ENCODE measurements around the gene UBA3.

Gene UBA3

DNA sequence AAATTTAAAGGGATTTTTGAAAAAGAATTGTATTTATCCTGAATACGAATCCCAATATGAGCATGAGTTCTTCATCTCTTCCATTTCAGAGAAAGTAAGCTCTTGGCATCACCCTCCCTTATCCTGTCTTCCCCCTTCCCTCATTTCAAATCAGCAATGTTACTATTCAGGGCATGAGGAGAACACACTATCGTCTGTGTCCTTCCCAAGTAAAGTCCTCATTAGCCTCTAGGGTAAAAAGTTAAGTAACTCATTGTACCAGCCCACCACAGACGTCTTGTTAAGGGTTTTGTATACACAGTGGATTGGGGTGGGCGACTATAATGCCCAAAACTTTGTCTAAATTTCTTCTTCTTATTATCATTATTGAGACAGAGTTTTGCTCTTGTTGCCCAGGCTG, 19.4 kb upstream of the UBA3 start:
- in situ Hi-C loops (cut with MboI; ENCODE audit: low sequenced_read_pairs): no loop called here

DNA sequence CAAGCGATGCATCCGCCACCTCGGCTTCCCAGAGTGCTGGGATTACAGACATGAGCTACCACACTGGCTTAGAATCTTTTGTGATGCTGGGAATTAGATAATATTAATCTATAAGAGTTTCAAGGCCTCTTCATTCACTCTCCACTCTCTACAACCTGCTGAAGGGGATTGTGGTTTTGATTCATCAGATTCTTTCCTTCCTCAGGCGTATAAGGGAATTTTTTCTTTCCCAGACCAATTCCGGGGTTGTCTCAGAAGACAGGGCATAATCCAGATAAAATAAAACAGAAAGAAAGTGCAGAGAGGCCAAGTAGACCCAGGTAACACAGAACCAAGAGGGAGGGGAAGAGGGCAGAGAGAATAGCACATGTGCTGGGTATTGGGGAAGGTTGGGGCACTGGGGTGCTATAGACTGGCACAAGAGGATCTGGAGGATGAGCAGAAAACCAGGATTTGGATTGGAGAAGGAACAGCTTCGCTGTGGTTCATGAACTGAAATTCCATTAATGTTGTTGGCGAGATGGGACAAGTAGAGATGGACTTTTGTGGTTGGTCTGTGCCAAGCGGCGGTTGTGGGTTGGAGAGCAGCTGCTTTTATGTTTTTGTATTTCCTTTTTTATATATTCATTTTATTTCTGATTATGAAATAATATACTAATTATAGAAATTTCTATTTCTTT, 17.4 kb upstream of the UBA3 start:
- in situ Hi-C loops (cut with MboI; ENCODE audit: low sequenced_read_pairs): no loop called here

DNA sequence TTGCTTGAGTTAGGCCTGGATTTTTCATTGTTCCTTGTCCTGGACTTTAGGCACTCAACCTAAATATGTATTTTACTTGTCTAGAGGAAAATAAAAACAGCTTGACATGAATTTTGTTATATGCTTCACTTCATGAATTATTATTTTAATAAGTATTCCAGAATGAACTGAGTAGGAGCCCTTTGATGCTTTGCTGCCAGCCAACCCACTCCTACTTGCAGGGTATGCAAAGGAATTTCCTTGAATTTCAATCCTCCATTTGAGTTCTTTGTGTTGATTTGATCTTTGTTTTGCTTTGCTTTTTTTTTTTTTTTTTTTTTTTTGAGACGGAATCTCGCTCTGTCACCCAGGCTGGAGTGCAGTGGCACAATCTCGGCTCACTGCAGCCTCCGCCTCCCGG, 16.1 kb upstream of the UBA3 start:
- in situ Hi-C loops (cut with MboI; ENCODE audit: low sequenced_read_pairs): no loop called here

DNA sequence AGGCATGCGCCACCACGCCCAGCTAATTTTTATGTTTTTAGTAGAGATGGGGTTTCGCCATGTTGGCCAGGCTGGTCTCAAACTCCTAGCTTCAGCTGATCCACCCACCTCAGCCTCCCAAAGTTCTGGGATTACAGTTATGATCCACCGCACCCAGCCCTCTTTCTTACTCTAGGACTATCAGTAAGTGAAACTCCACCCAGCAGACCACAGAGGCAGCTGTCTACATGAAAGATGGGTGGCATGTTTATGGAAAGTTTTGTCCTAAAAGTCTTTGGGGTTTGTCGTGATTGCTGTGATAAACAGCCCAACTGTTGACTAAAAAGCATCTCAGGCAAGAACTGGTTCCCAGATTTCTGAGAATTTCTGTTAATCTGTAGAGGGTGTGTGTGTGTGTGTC, 15.5 kb upstream of the UBA3 start:
- in situ Hi-C loops (cut with MboI; ENCODE audit: low sequenced_read_pairs): no loop called here

DNA sequence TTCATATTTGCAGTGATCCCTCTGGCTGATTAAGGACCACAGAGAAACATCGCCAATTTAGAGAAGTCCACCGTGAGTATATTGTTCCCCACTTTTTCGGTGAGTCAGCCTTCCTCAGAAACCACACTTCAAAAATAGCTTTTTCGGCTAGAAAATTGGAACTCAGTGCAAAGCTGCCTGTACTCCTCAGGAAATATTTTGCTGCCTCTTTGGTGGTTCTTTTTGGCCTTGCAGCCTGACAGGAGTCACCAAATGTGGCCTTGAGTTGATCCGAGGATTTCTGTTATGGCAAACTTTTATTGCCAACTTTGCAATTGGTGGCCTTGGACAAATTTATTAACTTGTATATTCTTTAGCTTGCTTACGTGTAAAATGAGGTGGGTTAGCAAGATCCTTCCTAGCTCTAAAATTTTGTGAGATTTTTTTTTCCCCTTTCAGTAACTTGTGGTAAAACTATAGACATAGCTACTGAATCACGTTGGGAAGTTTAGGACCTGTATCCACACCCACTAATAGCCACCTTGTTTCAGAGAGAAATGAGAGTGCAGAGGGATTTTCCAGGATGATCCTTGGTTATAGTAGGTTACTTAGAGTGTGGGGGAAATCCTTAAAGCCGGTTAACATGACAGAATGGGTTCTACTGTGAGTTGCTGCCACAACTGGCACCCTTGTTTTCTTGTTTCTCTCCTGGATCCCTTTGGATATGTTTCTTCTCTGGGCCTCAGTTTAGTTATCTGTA, 14.5 kb upstream of the UBA3 start:
- in situ Hi-C loops (cut with MboI; ENCODE audit: low sequenced_read_pairs): no loop called here

DNA sequence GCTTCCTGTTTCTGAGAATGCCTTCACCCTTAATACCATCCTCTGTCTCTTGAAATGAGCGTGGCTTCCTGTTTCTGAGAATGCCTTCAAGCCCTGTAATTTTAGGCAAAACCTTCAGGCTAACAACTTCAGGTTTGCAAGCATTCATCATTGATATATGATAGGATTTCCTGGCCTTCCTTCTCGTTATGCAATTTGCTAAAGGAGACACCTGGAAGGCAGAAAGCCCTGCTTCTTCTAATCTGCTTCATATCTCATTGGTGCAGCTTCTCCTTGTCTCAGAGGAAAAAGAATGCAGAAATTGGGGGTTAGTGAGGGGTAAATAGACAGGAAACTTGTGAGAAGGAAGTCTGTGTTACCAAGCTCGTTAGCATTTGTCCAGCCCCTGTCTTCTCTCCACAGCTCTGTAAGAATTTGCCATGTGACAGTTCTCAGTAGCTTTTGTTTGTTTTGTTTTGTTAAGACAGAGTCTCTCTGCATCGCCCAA, 11.9 kb upstream of the UBA3 start:
- in situ Hi-C loops (cut with MboI; ENCODE audit: low sequenced_read_pairs): no loop called here

DNA sequence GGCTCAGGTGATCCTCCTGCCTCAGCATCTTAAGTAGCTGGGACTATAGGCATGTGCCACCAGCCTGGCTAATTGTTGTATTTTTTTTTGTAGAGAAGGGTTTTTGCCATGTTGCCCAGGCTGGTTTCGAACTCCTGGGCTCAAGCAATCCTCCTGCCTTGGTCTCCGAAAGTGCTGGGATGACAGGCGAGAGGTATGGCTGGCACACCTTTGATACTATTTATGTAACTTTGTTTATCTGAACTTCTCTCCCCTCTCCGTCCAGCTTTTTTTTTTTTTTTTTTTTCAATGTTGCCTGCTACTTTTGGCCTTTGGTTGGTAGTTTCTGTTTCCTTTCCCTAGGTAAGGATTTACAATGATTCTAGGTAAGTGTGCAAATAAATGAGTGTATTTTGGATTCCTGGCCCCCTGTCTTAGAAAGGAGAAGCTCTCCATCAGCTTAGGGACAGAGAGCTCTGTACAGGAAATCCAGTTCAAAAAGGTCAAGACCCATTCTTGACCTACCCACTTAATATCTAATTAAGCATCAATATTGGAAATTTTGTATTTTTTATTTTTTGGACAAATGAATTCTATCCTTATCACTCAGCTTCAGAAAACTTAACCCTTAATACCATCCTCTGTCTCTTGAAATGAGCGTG, 11.3 kb upstream of the UBA3 start:
- in situ Hi-C loops (cut with MboI; ENCODE audit: low sequenced_read_pairs): no loop called here

DNA sequence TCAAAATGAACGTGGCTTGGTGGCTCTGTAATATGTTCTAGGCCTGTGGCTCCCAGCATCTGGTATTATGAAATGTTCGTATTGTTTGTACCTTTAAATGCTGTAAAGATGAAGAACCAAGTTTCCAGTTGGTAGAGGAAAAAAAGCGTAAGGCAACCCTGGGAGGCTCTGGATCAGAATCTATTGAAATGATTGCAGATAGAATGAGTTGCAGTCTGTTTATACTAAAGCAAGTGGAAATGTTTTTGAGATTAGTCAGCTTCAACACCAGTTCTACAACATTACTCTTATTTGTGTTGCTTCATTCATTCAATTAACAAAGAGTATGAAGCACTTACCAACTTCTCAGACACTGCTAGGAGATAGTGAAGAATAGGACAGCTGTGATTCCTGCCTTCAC, 9.9 kb upstream of the UBA3 start:
- in situ Hi-C loops (cut with MboI; ENCODE audit: low sequenced_read_pairs): no loop called here

DNA sequence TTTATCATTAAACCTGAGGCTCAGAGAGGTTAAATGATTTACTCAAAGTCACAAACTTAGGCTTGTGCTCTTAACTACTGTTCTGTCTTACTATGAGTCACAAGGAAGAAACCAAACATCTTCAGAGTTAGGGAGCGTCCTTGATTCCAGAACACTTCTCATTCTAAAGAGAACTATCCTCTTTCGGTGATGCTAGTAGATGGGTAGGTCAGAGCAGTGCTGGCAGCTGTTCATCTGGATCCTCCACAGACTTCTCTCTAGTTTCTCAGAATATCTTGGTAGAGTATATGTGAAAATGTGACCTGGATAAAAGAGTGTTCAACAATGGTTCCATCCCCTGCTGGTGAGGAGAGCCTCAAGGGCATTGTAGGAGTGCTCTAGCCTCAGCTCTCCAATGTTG, 7.9 kb upstream of the UBA3 start:
- in situ Hi-C loops (cut with MboI; ENCODE audit: low sequenced_read_pairs): no loop called here

DNA sequence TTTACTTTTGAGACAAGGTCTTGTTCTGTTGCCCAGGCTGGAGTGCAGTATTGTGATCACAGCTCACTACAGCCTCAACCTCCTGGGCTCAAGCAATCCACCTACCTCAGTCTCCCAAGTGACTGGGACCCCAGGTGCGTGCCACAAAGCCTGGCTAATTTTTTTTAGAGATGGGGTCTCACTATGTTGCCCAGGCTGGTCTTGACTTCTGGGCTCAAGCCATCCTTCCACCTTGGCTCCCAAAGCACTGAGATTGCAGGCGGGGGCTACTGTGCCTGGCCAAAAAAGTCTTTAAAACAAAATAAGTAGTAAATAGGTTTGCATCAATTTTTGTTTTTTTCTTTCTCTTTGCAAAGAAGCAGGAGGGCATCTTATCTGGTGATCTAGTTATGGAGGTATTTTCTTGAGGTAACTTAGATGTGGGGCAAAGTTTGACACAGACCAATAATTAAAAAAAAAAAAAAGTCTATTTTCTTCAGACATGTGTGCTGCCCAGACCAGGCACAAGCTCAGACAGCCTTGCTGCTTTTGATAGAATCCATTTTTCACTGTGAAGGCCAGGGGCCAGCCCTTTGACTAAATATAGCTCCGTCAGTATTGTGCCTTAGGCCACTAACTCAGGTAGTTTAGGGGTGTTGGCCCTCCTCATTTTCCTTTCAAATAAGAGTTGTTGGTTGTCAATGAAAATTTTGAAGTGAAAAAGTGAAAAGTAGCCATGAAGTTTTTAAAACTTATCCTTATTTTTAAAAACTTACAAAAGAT, 7.0 kb upstream of the UBA3 start:
- in situ Hi-C loops (cut with MboI; ENCODE audit: low sequenced_read_pairs): no loop called here

DNA sequence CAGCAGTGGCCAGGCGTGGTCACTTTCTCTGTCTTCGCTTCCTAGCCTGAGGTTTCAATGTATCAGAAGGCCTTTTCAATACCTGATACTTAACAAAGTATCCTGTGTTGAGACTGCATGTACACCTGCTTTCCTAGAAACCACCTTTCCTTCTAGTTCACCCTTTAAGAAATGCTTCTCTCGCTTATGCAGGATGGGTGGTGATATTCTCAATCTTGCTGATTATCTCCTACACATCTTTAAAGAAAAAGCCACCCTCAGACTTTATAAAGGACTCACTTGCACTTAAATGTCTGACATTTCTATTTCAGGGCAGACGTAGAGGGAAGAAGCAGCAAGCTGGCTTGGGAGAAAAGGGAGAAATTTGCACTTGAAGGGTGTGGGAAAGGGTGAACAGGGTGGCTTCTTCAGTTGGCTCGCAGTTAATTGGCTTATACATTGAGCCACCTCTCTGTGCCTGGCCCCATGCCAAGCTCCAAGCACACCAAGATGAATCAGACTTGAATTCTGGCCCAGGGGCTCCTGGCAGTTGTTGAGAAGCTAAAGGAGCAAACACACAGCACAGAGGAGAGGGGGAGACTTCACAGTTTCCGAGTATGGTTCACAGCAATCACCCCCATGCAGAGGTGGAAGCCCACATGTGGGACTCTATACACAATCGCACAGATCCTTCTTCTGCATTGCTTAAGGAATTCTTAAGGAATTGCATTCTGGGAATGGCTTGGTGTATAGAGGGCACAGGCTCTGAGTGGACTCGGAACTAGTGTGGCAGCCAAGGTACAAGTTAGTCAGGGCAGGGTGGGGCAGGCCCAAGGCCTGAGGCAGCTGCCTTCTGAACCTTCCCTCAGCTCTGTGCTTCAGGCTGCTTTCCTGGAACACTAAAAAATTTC, 5.9 kb upstream of the UBA3 start:
- in situ Hi-C loops (cut with MboI; ENCODE audit: low sequenced_read_pairs): no loop called here

DNA sequence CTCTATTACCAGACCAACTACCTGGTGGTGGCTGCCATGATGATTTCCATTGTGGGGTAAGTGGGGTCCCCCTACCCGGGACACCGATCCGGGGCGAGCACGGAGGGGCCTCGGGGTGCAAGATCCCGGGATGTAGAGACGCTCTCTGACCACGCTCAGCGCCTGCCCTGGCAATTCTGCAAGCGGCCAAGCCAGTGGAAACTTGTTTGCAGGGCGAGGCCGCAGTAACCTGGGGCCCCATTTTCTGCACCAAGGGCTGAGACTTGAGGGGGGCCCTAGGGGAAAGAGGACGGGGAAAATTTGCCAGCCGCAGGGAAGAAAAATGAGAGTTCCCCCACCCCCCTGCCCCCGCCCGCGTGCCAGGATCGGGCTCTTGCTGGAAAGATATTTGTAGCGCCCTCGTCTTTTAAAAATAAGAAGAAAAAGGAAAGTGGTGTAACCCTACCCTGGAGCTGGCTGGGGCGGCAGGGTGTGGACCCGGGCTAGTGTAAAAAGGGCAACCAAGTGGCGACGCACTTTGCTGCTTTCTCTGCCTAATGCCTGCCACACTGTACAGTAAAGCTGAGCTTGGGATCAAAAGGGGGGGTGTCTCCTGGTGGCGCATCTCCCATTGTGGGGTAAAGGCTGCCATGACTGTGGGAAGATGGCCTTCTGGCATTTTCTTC, 5.1 kb upstream of the UBA3 start:
- in situ Hi-C loops (cut with MboI; ENCODE audit: low sequenced_read_pairs): no loop called here

DNA sequence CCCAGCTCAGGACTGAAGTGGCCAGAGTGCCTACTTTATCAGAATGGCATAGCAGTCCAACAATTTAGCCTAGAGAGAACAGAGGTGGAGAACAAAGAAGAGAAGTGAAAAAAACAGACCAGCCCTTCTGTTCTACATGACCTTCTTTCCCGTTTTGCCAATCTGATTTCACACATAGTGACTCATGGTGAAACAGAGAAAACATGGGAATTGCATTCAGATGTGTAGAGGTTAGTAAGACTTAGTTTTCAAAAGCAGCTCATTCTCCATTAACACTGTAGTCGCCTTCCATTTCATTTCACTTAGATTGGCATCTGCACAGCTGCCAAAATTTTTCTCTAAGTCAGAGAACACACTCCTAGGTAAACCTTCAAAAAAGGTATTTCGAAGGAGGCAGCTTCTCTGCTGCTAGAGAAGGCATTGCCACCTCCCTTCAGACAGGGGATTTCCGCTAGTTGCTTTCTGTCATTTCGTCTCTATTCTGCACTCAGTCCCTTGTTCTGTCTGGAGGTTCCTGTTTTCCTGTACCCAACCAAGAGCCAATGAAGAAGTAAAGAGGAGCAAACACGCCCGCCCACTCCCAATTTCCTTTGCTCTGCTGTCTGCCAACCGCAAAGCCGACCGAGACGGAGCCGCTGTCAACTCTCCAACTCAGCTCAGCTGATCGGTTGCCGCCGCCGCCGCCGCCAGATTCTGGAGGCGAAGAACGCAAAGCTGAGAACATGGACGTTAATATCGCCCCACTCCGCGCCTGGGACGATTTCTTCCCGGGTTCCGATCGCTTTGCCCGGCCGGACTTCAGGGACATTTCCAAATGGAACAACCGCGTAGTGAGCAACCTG, 4.4 kb upstream of the UBA3 start, which contains the start of gene ARL6IP5:
Gene ARL6IP5 (plus strand): TSS at position 612 of the 842 bp plus-strand sequence. CDS start 111 bp downstream, at position 723.
- in situ Hi-C loops (cut with MboI; ENCODE audit: low sequenced_read_pairs): no loop called here

DNA sequence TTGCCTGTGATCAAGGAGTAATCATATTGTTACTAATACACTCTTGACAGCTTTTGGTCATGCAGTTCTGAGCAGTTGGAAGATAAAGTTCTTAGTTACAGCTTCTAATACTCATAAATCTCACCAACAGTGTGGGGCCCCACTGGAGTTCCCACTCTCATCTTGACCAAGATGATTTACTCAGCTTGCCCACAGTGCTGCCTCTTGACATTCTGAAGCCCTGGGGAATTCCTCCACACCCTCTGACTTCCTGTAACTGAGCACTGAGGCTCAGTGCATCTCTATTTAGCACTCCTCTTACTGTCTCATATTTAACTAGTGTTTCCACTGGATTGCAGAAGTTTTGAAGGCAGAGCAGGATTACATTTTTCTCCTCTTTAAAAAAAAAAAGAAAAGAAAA, 2.6 kb upstream of the UBA3 start:
- in situ Hi-C loops (cut with MboI; ENCODE audit: low sequenced_read_pairs): no loop called here

DNA sequence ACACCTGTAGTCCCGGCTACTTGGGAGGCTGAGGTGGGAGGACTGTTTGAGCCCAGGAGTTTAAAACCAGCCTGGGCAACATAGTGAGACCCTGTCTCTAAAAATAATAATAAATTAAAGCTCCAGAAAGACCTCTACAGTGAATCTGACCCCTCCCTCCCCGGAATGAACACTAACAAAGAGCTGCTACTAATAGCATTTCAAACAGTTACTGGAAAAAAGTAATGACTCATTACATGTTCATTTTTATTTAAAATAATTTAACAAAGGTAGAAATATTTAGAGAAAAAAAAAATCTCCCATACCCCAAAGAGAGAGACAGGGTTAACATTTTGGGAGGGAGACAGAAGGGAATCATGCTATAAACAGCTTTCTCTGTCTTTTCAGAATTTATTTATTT, 2.2 kb upstream of the UBA3 start:
- in situ Hi-C loops (cut with MboI; ENCODE audit: low sequenced_read_pairs): no loop called here

DNA sequence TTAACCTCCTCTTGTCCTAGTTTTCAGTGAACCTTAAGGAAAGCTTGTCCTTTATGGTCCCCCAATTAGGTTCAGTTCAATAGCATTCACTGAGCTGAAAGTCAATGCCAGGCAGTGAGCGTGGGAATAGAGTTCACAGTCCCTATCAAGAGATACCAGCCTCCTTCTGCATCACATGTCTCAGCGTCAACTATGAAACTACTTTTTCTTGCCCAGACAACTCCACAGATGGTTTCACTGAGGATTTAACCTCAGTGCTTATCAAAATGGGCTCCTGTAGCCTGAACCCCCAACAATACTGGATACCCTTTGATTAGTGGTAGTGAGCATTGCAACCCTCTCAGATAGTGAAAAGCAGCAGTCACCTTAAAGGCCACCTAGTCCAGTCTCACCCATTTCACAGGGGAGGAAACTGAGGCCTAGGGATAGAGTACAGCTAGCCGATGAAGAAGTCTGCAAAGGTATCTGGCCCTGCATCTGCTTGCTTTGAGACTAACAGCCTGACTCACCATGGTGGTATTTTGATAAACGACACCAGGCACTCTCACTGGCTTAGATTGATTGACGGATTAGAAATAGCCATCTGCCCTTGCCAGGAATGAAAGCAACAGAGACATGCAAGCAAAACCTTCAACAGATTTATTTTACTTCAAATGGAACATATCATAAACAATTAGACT, 1.6 kb upstream of the UBA3 start:
- in situ Hi-C loops (cut with MboI; ENCODE audit: low sequenced_read_pairs): no loop called here

DNA sequence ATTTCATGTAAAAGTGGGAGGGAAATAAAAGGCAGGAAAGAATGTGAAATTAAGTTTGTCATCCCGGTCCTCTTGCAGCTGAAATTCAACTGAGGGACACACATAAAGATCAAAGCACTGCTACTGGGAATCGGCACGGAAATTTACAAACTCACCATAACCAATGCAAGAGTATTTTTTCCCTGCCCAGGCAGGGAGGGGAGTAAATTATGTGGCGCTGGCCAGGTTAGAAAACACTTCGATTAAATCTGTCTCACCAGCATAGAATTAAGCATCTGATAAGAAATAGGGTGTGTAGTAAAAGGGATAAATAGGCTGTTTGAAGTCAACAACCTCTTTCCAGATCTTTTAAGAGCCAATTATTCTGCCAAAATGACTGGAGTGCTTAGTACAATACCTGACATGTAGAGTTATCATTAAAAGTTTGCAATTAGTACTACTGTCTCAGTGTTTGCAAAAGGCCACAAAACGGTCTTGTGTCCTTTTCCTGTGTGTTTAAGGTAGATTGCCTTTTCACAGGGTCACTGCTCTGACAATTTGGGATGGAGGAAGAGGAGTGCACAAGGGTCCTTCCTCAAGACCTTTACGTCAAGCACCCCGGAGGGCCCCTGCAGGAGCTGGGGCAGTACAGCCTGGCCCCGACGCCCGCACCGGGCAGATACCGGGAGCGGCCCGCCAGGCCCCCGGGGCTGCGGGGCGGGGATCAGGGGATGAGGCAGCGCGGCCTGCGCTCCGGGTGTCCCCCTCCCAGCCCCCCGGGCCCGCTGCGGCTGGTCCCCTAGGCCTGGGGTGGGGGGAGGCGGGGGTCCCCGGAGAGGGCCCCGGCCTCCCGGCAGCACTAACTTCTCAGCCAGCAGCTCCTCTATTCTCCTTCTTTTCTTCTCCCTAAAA, 651 bp downstream of the UBA3 start:
- in situ Hi-C loops (cut with MboI; ENCODE audit: low sequenced_read_pairs): no loop called here

All from HL-60/S4 treated with phorbol 12-myristate 13-acetate at 8.2 ng/mL for 4 days and 3 days (cell line).